ENCODE data around the gene SNRPN. TPM values are rescaled to one million over a fixed set of nuclear protein-coding genes. Genes with fewer than 3 reads are reported as not detected.
"Not testable (repeated sequence)": the region's sequence is repeated elsewhere in the genome, so short reads cannot be mapped to it uniquely, and the experiment has no call there.

SNRPN gene
- total RNA-seq, 1 donor from 2014 or later = 164 TPM

DNA sequence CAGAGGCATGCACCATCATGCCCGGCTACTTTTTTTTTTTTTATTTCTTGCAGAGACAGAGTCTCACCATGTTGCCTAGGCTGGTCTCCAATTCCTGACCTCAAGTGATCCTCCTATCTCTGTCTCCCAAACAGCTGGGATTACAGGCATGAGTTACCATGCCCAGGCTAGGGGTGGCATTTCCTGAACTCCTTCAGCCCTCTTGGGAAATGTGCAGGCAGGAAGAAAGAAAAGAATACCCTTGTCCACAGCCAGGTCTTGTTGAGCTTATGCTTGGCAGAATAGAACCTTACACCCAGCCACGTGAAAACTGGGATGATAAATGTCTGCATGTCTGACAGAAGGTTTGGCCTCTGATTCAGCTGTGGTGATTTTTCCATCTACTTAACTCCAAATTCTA is 30.2 kb upstream of the SNRPN start:
- peak overlapping the region; percentile 72 for H3K27ac Mint-ChIP-seq
- H3K27me3 Mint-ChIP-seq (ENCODE audit: low read depth) = no peaks in the 10 kb centered on the region
- H3K9me3 Mint-ChIP-seq = peaks cover 25% of the 10 kb centered on the region

DNA sequence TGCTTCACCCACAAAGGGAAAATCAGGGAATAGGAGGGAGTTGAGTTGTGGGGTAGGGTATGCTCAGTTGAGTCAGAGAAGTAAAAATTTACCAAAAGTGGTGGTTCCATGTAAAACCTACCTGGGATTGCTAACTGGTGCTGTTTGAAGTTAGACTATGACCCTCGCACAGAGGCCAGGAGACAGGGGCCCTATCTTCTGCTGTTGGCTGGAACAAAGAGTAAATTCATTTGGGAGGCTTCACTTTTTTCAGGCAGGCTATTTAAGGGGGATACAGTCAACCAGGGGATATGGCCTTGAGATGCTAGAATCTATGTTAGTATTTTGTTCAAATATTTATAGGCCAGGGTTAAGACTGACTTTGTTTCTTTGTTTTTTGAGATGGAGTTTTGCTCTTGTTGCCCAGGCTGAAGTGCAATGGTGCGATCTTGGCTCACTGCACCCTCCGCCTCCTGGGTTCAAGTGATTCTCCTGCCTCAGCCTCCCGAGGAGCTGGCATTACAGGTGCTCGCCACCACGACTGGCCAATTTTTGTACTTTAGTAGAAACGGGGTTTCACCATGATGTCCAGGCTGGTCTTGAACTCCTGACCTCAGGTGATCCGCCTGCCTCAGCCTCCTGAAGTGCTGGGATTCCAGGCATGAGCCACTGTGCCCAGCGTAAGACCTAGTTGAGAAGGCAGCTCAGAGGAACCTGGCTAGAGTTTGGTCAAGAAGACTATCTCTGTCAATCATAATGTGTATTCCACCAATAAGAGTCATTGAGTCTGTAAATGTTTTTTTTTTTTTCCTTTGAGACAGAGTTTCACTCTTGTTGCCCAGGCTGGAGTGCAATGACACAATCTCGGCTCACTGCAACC is 22.7 kb upstream of the SNRPN start:
- H3K27me3 Mint-ChIP-seq (ENCODE audit: low read depth); DNase-seq (ENCODE audit: low spot score in 2 of 2, unreplicated experiment in 2 of 2); H3K4me1 Mint-ChIP-seq; H3K4me3 Mint-ChIP-seq; H3K27ac Mint-ChIP-seq: not testable (repeated sequence)
- H3K36me3 Mint-ChIP-seq = peaks cover 26% of the 10 kb centered on the region
- peaks cover 40% of the 10 kb centered on the region for H3K9me3 Mint-ChIP-seq

More for the DNA sequence above, 30.2 kb upstream of the SNRPN start:
- Mint-ChIP-seq H3K4me1 (peaks cover 20% of the 10 kb centered on the region), H3K36me3 (peaks cover 15% of the 10 kb centered on the region), H3K4me3 (no peak overlapping the region)
- no peak for DNase-seq (ENCODE audit: low spot score in 2 of 2, unreplicated experiment in 2 of 2)
- TF ChIP-seq, protein P1, sequence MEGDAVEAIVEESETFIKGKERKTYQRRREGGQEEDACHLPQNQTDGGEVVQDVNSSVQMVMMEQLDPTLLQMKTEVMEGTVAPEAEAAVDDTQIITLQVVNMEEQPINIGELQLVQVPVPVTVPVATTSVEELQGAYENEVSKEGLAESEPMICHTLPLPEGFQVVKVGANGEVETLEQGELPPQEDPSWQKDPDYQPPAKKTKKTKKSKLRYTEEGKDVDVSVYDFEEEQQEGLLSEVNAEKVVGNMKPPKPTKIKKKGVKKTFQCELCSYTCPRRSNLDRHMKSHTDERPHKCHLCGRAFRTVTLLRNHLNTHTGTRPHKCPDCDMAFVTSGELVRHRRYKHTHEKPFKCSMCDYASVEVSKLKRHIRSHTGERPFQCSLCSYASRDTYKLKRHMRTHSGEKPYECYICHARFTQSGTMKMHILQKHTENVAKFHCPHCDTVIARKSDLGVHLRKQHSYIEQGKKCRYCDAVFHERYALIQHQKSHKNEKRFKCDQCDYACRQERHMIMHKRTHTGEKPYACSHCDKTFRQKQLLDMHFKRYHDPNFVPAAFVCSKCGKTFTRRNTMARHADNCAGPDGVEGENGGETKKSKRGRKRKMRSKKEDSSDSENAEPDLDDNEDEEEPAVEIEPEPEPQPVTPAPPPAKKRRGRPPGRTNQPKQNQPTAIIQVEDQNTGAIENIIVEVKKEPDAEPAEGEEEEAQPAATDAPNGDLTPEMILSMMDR (IDR thresholded peaks at IDR 0.05; ENCODE audit: unreplicated experiment) = no peak

DNA sequence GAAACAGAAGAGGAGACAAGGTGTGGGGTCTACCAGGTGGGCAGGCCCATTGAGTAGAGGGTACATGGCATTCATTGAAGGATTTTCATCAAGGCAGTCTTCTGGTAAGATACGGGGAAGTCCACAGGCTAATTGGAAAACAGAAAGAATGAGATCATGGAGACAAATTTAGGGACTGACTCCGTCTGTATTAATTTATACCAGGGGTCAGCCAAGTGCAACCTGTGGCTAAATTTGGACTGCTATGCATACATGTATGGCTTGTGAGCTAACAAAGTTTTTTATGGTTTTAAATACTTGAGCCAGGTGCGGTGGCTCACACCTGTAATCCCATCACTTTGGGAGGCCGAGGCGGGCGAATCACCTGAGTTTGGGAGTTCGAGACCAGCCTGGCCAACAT is 21.1 kb upstream of the SNRPN start:
- H3K27ac Mint-ChIP-seq = no peak overlapping the region
- no peaks in the 10 kb centered on the region for H3K27me3 Mint-ChIP-seq (ENCODE audit: low read depth)
- TF ChIP-seq, protein P1 (IDR thresholded peaks at IDR 0.05; ENCODE audit: unreplicated experiment) = no peak
- peaks cover 29% of the 10 kb centered on the region for H3K9me3 Mint-ChIP-seq
- H3K4me3 Mint-ChIP-seq = no peak overlapping the region
- no peaks in the 10 kb centered on the region for H3K4me1 Mint-ChIP-seq
- peaks cover 23% of the 10 kb centered on the region for H3K36me3 Mint-ChIP-seq
- DNase-seq (ENCODE audit: low spot score in 2 of 2, unreplicated experiment in 2 of 2) = no peak

DNA sequence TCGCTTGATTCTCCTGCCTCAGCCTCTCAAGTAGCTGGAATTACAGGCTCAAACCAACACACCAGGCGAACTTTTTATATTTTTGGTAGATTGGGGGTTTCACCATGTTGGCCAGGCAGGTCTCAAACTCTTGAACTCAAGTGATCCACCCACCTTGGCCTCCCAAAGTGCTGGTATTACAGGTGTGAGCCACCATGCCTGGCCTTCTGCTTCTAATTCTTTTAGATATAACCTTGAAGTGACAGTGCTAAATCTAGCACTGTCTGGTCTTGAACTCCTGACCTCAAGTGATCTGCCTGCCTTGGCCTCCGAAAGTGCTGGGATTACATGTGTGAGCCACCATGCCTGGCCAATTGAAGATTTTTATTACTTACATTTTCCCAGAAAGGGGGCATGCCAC is 16.6 kb upstream of the SNRPN start:
- H3K4me3 Mint-ChIP-seq; DNase-seq (ENCODE audit: low spot score in 2 of 2, unreplicated experiment in 2 of 2); H3K27ac Mint-ChIP-seq; H3K27me3 Mint-ChIP-seq (ENCODE audit: low read depth); H3K4me1 Mint-ChIP-seq: not testable (repeated sequence)
- Mint-ChIP-seq H3K9me3 (peaks cover 31% of the 10 kb centered on the region), H3K36me3 (peaks cover 20% of the 10 kb centered on the region)

DNA sequence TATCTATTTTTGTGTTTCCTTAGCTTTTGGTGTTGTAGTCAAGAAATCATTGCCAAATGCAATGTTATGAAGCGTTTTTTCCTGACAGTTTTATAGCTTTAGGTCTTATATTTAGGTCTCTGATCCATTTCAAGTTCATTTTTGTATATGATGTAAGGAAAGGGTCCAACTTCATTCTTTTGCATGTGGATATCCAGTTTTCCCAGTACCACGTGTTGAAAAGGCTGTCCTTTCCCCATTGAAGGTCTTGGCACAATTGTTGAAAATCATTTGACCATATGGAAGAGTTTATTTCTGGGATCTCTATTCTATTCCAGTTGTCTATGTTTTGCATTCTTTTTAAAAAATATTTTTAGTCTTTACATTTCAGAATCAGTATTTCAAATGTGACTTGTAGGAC is 14.6 kb upstream of the SNRPN start:
- TF ChIP-seq, protein P1 (IDR thresholded peaks at IDR 0.05; ENCODE audit: unreplicated experiment) = no peak
- no peaks in the 10 kb centered on the region for H3K4me1 Mint-ChIP-seq
- H3K27ac Mint-ChIP-seq = no peak overlapping the region
- peaks cover 24% of the 10 kb centered on the region for H3K9me3 Mint-ChIP-seq
- H3K36me3 Mint-ChIP-seq = peaks cover 16% of the 10 kb centered on the region
- H3K4me3 Mint-ChIP-seq = no peak overlapping the region
- no peak for DNase-seq (ENCODE audit: low spot score in 2 of 2, unreplicated experiment in 2 of 2)
- H3K27me3 Mint-ChIP-seq (ENCODE audit: low read depth) = no peaks in the 10 kb centered on the region

DNA sequence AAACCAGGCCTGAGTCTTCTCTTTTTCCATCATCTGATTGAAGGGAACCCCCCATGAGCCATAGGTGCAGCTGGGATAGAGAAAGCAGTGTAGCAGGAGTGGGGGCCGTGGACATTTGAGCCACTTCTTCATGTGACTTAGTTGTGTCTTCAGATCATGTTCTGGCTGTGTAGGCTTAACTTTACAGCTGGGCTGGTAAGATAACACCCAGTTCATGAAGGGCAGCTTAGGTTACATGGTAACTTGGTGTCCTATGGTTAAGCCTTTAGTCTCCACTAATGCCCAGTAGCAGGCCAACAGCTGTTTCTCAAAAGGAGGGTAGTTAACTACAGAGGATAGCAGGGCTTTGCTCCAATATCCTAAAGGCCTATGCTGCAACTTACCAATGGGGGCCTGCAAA is 11.4 kb upstream of the SNRPN start:
- Mint-ChIP-seq H3K4me3 (no peak overlapping the region), H3K36me3 (peaks cover 8% of the 10 kb centered on the region), H3K9me3 (peaks cover 14% of the 10 kb centered on the region), H3K27ac (no peak overlapping the region), H3K27me3 (ENCODE audit: low read depth) (no peaks in the 10 kb centered on the region), H3K4me1 (no peaks in the 10 kb centered on the region)
- TF ChIP-seq, protein P1 (IDR thresholded peaks at IDR 0.05; ENCODE audit: unreplicated experiment) = no peak
- no peak for DNase-seq (ENCODE audit: low spot score in 2 of 2, unreplicated experiment in 2 of 2)
